KMS-11 (cell line): Measurements from ENCODE around the gene CCN2.

Experiments
- H2AFZ ChIP-seq: fragments of 200-600 bp; sonication (generic); 2 replicates; pipeline ENCODE4 v1.6.1; 2016; ENCODE audit warnings: antibody characterized with exemption, mixed run types, low read depth
- H3K27ac ChIP-seq: fragments of 200-600 bp; sonication (generic); 2 replicates; pipeline ENCODE4 v1.6.1; 2016; ENCODE audit warnings: mild to moderate bottlenecking, mixed run types
- H3K27me3 ChIP-seq: fragments of 200-600 bp; sonication (generic); 2 replicates; pipeline ENCODE4 v1.6.1; 2017; ENCODE audit warnings: mild to moderate bottlenecking, low read depth, mixed run types, moderate library complexity; ENCODE audit not compliant: insufficient read depth
- H3K36me3 ChIP-seq: fragments of 200-600 bp; sonication (generic); 2 replicates; pipeline ENCODE4 v1.6.1; 2017; ENCODE audit warnings: mild to moderate bottlenecking, mixed run types; ENCODE audit not compliant: insufficient read depth
- H3K4me1 ChIP-seq: fragments of 200-600 bp; sonication (generic); 2 replicates; pipeline ENCODE4 v1.6.1; 2016; ENCODE audit warnings: mild to moderate bottlenecking, low read depth, mixed run types; ENCODE audit not compliant: poor library complexity, severe bottlenecking
- H3K4me2 ChIP-seq: fragments of 200-600 bp; sonication (generic); 2 replicates; pipeline ENCODE4 v1.7.0; 2016; ENCODE audit warnings: mild to moderate bottlenecking, mixed run types
- H3K4me3 ChIP-seq: fragments of 200-600 bp; sonication (generic); IDR thresholded peaks from 2 replicates; pipeline ENCODE4 v1.6.1; 2017; ENCODE audit warnings: low read depth, low read length, mixed read lengths; ENCODE audit not compliant: insufficient read depth
- H3K79me2 ChIP-seq: fragments of 200-600 bp; sonication (generic); 2 replicates; pipeline ENCODE4 v1.6.1; 2016; ENCODE audit warnings: low read depth, mixed run types; ENCODE audit not compliant: insufficient read depth
- H3K9ac ChIP-seq: fragments of 200-600 bp; sonication (generic); 2 replicates; pipeline ENCODE4 v1.6.1; 2016; ENCODE audit warnings: mild to moderate bottlenecking, mixed run types
- H4K20me1 ChIP-seq: fragments of 200-600 bp; sonication (generic); 2 replicates; pipeline ENCODE4 v1.6.1; 2016; ENCODE audit warnings: mild to moderate bottlenecking, mixed run types; ENCODE audit not compliant: insufficient read depth
- TF ChIP-seq, protein P1 (sequence below): fragments of 200-600 bp; sonication (generic); conservative IDR thresholded peaks from 2 replicates; pipeline ENCODE4 v1.6.1; 2017; ENCODE audit warnings: low read depth, mild to moderate bottlenecking, antibody characterized with exemption, low read length, moderate library complexity, mixed read lengths

The CCN2 gene

DNA sequence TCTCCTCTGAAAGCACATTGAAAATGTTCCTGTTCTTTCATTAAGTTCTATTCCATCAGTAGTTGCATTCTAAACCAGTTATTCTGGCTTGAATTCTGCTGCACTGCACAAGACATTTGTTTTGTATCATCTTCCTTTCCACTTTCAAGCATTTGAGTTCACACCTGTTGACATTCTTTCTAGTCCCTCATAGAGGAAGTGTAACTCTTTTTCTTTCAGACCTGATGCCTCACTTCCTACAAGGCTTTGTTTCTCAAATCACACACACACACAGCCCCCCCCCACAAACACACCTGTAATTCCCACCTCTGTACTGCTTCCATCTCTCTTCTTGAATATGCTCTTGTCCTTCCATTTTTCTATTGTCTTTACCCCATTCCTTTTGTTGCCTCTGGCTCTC lies 50.9 kb downstream of the CCN2 start:
- no peak overlapping the region for H3K4me3 ChIP-seq
- no peaks in the 10 kb centered on the region for H3K36me3 ChIP-seq
- TF ChIP-seq, protein P1, sequence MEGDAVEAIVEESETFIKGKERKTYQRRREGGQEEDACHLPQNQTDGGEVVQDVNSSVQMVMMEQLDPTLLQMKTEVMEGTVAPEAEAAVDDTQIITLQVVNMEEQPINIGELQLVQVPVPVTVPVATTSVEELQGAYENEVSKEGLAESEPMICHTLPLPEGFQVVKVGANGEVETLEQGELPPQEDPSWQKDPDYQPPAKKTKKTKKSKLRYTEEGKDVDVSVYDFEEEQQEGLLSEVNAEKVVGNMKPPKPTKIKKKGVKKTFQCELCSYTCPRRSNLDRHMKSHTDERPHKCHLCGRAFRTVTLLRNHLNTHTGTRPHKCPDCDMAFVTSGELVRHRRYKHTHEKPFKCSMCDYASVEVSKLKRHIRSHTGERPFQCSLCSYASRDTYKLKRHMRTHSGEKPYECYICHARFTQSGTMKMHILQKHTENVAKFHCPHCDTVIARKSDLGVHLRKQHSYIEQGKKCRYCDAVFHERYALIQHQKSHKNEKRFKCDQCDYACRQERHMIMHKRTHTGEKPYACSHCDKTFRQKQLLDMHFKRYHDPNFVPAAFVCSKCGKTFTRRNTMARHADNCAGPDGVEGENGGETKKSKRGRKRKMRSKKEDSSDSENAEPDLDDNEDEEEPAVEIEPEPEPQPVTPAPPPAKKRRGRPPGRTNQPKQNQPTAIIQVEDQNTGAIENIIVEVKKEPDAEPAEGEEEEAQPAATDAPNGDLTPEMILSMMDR, result no peak
- H3K27me3 ChIP-seq, result no peaks in the 10 kb centered on the region
- no peak overlapping the region for H3K4me2 ChIP-seq
- H3K27ac ChIP-seq, result no peak overlapping the region
- H3K9ac ChIP-seq, result no peak overlapping the region
- no peak overlapping the region for H2AFZ ChIP-seq
- H3K4me1 ChIP-seq, result peaks cover 7% of the 10 kb centered on the region
- no peaks in the 10 kb centered on the region for H4K20me1 ChIP-seq
- no peaks in the 10 kb centered on the region for H3K79me2 ChIP-seq

DNA sequence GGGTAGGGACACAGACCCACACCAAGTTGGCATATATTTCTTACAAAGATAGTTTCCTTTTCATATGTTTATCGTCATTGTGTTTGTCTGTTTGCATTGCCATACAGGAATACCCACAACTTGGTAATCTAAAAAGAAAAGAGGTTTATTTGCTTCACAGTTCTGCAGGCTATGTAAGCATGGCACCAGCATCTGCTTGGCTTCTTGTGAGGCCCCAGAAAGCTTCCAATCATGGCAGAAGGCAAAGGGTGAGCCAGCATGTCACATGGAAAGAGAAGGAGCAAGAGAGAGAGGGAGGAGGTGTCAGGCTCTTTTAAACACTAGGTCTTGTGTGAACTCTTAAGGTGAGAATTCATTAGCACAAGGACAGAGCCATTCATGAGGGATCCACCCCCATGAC lies 52.5 kb downstream of the CCN2 start:
- Histone ChIP-seq H2AFZ (no peak overlapping the region), H3K27me3 (no peaks in the 10 kb centered on the region), H3K4me3 (no peak overlapping the region), H3K4me1 (peaks cover 21% of the 10 kb centered on the region), H3K36me3 (no peaks in the 10 kb centered on the region), H3K27ac (no peak overlapping the region), H3K4me2 (no peak overlapping the region), H4K20me1 (no peaks in the 10 kb centered on the region), H3K79me2 (no peaks in the 10 kb centered on the region), H3K9ac (no peak overlapping the region)
- TF ChIP-seq, protein P1, result no peak
